ENCODE data around the gene FGF5.

FGF5 gene

GRCh38 chr4:80259817-80260216, 6.6 kb upstream of the FGF5 start:
- Histone ChIP-seq H3K4me3 (ENCODE audit: low read depth, low read length) (no peak overlapping the region), H3K27ac (ENCODE audit: extremely low read depth, low read depth, low read length) (no peak overlapping the region), H3K4me1 (ENCODE audit: control insufficient read depth, insufficient read depth, low read length) (no peaks in the 10 kb centered on the region), H3K36me3 (ENCODE audit: control insufficient read depth in 2 of 2, insufficient read depth in 1 of 2, low read length in 2 of 2) (no peaks in the 10 kb centered on the region), H3K9me3 (ENCODE audit: control insufficient read depth, insufficient read depth, low read depth, low read length) (no peaks in the 10 kb centered on the region)
- ChIA-PET POLR2A (no interaction called here), CTCF (interaction anchor here (0.6 kb wide), 1 partner anchor 337 kb away, joined by 3 read pairs; no protein-coding TSS in a partner anchor)
- TF ChIP-seq ZNF768 (tag by site-specific recombination; IDR thresholded peaks at IDR 0.05) (no peak), YY2 (tag by site-specific recombination; IDR thresholded peaks at IDR 0.05) (no peak), SP3 (tag by site-specific recombination; IDR thresholded peaks at IDR 0.05) (no peak), ZNF16 (tag by site-specific recombination; IDR thresholded peaks at IDR 0.05; ENCODE audit: low read depth) (no peak), ZNF513 (tag by site-specific recombination; IDR thresholded peaks at IDR 0.05) (no peak), ZNF670 (tag by site-specific recombination; IDR thresholded peaks at IDR 0.05; ENCODE audit: low read depth) (no peak), HOXD13 (CRISPR knock-in tag; IDR thresholded peaks at IDR 0.05; ENCODE audit: borderline replicate concordance) (no peak), ZNF18 (tag by site-specific recombination; IDR thresholded peaks at IDR 0.05) (no peak), REST (tag by site-specific recombination; IDR thresholded peaks at IDR 0.05) (no peak), ZBTB26 (tag by site-specific recombination; optimal IDR thresholded peaks at IDR 0.05) (no peak), ZNF423 (tag by site-specific recombination; IDR thresholded peaks at IDR 0.05) (no peak), BCL6B (tag by site-specific recombination; IDR thresholded peaks at IDR 0.05) (no peak), REPIN1 (tag by site-specific recombination; IDR thresholded peaks at IDR 0.05; ENCODE audit: low read depth) (no peak)

- H3K9me3 ChIP-seq (ENCODE audit: control insufficient read depth, insufficient read depth, low read depth, low read length): no peaks in the 10 kb centered on the region
- no peak overlapping the region for H3K27ac ChIP-seq (ENCODE audit: extremely low read depth, low read depth, low read length)
- TF ChIP-seq PRDM1 (tag by site-specific recombination; IDR thresholded peaks at IDR 0.05): no peak
- TF ChIP-seq SP3 (tag by site-specific recombination; IDR thresholded peaks at IDR 0.05): no peak
- TF ChIP-seq ZNF449 (tag by site-specific recombination; IDR thresholded peaks at IDR 0.05): no peak
- no peak for TF ChIP-seq ZFP41 (tag by site-specific recombination; IDR thresholded peaks at IDR 0.05; ENCODE audit: borderline replicate concordance)
- TF ChIP-seq ZNF654 (tag by site-specific recombination; IDR thresholded peaks at IDR 0.05; ENCODE audit: low read depth): no peak
- TF ChIP-seq GLI2 (tag by site-specific recombination; IDR thresholded peaks at IDR 0.05; ENCODE audit: borderline replicate concordance, low read depth): no peak
- TF ChIP-seq ZNF530 (tag by site-specific recombination; IDR thresholded peaks at IDR 0.05; ENCODE audit: low read depth): no peak
- no peak for TF ChIP-seq KLF1 (tag by site-specific recombination; IDR thresholded peaks at IDR 0.05)
- no peak for TF ChIP-seq ZNF404 (tag by site-specific recombination; IDR thresholded peaks at IDR 0.05)
- TF ChIP-seq ZNF350 (tag by site-specific recombination; IDR thresholded peaks at IDR 0.05): no peak
- H3K4me1 ChIP-seq (ENCODE audit: control insufficient read depth, insufficient read depth, low read length): no peaks in the 10 kb centered on the region
- H3K4me3 ChIP-seq (ENCODE audit: low read depth, low read length): no peak overlapping the region
- no peaks in the 10 kb centered on the region for H3K36me3 ChIP-seq (ENCODE audit: control insufficient read depth in 2 of 2, insufficient read depth in 1 of 2, low read length in 2 of 2)
- CTCF ChIA-PET: no interaction called here
- POLR2A ChIA-PET: no interaction called here
Measured at GRCh38 chr4:80261989-80262600, 4.4 kb upstream of the FGF5 start.
